HG02610 (cell line): ENCODE results near the gene LRRIQ4.
A peak's percentile ranks its signal among the peaks of the same experiment; 100 is the strongest.

Experiments
- ATAC-seq: cut with Tn5 transposase; IDR thresholded peaks from one replicate; pipeline ENCODE4 v1.9.1; 2021; ENCODE audit warnings: mild to moderate bottlenecking, moderate library complexity; ENCODE audit not compliant: unreplicated experiment

LRRIQ4 gene

DNA sequence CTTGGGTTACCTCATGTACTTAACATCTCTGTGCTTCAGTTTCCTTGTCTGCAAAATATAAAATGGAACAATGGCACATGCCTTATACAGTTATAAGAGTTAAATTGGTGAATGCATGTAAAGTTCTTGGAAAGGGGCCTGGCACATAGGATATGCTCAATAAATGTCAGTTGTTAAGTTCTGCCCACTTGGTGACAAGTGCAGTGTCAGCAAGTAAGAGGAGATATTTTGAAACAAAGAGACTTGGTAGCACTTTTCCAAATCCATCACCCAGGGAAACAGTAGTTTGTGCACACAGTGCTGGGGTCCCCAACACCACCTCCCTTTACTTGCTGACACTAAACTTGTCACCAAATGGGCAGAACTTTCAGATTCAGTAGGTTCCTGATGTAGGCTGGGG lies 37.9 kb downstream of the LRRIQ4 start:
- ATAC-seq: no peak

DNA sequence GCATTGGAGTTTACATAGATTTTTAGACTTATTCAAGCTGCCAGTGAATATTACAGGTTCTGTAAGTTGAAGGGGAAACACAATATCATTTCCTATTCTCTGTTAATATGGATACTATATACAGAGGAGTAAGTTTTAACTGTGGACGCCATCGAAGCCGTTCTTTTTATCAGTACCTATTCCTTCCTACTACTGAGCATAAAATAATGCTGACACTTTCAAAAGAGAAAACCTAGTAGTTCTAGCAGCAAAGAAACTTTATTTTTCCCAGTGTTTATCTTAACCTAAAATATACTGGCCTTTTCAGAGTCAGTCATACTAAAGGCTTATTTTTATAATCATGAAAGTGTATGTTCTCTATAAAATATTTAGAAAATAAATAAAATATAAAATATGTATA lies 42.8 kb downstream of the LRRIQ4 start:
- ATAC-seq: no peak

DNA sequence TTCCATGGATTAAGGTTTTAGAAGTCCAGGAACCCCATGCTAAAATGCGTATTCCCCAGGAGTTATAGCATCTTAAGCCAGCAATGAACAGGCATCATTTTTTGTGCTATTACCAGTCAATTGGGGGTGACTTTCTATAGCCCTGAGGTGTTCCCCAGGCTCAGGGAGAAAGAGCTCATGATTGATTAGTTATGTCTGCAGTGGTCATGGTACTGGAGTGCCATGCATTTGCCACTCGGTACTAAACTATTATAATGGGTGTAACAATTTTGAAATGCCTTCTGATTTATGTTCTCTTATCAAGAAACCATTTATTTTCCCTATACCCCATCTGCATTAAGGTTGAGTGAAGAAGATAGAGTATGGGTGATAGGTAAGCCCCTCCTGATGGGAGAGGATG lies 45.1 kb downstream of the LRRIQ4 start:
- no peak for ATAC-seq

GRCh38 chr3:169861871-169862270 lies 49.2 kb downstream of the LRRIQ4 start:
- no peak for ATAC-seq

- peak; percentile 59 for ATAC-seq
Measured at GRCh38 chr3:169863458-169863899, 50.8 kb downstream of the LRRIQ4 start.

DNA sequence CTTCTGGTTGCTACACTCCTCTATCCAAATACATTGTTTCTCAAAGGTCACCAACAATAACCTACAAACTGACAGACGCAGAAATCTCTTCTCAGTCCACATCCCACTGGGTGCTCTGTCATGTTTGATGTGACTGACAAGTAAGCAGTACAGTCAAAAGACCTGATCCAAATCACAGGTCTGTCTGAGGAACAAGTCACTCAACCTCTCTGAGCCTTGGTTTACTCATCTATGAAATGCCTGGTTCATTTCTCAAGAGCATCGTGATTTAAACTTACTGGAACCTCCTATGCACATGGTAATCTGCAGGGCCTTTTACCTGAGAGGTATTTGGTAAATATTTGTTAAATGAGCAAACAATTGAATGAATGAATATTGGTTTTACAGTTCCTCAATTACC lies 51.6 kb downstream of the LRRIQ4 start:
- ATAC-seq: no peak

DNA sequence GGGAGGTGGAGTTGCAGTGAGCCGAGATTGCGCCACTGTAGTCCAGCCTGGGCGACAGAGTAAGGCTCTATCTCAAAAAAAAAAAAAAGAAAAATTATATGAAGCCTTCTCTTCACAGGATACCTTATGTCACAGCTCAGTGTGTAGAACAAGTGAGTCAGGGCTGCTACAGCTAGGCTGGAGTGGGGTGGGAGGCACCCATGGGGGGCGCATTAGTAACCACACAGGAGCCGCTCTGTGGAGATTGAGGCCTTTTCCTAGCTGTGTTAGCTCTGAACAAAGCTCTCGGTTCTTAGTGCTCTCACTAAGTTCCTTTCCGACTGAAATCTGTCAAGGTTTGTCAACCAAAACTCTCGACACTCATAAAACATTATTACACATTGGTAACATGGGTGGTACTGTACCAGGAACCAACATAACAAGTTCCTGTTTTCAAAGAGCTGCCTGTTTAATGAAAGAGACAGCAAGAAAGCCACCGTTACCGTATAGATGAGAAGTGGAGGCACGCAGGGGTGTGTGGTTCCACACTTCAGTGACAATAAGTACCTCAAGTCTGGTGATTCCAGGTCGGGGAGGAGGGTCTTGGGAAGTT lies 52.6 kb downstream of the LRRIQ4 start:
- ATAC-seq: peak; percentile 50

GRCh38 chr3:169867584-169868210 lies 55.0 kb downstream of the LRRIQ4 start:
- ATAC-seq: no peak

GRCh38 chr3:169868369-169868768 lies 55.7 kb downstream of the LRRIQ4 start:
- no peak for ATAC-seq

DNA sequence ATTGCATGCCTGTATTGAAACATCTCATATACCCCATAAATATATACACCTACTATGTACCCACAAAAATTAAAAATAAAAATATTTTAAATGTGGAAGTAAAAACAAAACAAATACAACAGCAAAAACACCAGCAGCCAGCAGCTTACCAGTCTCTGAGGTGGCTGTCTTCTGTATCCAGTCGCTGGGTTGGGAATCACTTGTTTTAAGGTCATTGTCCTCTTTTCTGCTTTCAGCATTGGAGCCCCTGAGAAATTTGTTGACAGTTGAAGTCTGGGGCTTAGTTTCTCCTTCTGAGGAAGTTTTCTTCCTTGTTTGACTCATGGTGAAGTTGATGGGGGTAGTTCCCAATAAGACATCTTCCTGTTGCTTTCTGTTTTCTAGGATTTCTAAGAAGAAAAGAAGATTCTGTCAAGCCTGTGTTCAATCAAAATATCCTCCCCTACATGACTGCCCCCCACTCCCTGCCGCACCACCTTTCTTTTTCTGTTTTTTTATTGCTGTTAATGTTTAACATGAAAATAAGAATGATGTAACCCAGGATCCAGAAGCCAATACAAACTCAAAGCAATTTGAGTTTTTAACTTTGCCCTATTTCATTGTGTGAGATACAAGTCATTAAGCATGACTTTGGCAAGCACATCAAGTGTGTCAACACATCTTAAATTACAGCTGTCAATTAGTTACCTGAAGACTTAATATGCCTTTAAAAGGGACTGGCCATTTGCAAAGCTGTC lies 57.0 kb downstream of the LRRIQ4 start, which contains the start of gene LRRC31:
LRRC31 (minus strand) TSS at position 452 of the 737 bp plus-strand sequence; CDS start at position 324, 128 bp downstream.
- no peak for ATAC-seq

- ATAC-seq: no peak
Measured at GRCh38 chr3:169871129-169871886, 58.6 kb downstream of the LRRIQ4 start.

DNA sequence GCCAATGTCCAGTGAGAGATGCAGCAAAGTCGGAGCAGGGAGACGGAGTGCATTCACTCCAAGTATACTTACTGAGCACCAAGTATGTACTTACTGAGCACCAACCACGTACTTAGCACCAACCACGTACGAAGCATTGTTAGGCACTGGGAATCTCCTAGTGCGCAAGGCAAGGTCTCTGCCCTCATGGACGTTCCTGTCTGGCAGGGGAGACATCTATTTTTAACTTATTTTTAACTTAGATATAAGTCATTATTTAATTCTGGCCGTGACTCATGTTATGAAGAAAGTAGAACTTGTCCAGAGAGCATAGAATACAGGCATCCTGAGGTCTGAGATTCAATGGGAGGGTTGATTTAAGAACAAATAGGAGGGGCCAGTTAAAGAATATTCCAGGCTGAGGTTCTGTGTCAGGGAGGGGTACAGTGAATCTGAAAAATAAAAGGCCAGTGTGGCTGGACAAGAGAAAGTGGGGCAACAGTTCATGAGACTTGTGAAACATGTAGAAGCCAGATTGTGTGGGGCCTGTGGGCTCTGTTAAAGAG lies 66.4 kb downstream of the LRRIQ4 start:
- ATAC-seq: no peak

DNA sequence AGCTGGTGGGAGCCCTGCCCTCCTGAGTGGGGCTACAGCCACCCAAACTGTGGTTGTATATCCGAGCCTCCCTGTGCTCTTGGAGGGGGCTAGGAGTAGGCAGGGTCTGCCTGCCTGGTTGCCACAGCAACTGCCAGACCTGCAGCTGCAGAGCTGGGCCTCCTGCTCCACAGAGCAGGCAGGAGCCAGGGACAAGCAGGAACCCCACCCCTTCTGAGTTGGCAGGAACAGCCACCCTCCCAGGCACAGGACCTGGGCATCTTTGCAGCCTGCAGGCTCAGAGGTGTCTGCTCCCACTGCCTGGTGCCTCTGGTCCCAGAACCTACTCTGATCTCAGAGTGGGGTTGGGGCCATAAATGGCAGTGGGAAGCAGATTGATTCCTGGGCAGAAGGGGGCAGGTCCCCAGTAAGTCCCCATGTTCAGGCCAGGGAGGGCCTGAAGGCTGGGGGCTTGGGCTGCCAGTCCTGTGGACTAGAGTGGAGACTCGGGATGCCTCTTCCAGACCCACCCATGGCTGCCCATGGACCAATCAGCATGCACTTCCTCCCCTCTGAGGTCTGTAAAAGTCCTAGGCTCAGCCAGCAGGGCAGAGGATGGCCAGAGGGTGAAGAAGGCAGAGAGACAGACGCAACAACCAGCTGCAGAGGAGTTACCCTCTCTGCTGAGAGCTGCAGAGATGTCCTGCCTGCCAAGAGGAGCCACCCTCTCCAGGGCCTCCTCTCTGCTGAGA lies 67.3 kb downstream of the LRRIQ4 start:
- no peak for ATAC-seq

DNA sequence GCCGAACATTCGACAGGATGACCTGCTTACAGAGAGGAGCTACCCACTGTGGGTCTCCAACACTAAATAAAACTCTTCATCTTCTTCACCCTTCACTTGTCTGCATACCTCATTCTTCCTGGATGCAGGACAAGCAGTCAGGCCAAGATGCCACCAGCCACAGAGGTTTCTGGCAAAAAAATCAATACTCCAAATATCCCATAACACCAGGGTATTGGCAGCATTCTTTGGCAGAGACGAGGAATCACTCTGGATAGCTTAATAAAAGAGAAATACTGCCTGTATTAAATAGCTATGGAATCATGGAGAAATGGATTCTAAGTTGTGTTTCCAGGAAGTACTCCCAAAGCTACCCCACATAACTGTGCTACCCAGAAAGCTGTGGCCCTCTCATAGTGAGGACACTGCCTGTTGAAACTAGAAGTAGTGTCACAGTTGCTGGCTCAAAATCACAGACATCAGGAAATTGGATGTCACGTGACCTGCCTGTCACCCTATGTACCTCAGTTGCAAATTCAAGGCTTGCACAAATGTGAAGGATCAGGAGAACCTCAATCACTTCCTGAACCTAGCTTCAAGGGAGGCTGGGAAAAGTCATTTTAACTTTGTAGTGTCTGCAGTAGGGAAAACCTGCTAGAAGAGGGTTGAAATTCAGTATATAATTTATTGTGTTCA lies 68.0 kb downstream of the LRRIQ4 start:
- ATAC-seq: no peak

- no peak for ATAC-seq
Measured at GRCh38 chr3:169886671-169887070, 74.0 kb downstream of the LRRIQ4 start.
